HG03432 (cell line): ENCODE measurements around the gene TBC1D20.
"Not testable (repeated sequence)": the region's sequence is repeated elsewhere in the genome, so short reads cannot be mapped to it uniquely, and the experiment has no call there.

Experiments used
- ATAC-seq: cut with Tn5 transposase; IDR thresholded peaks from one replicate; pipeline ENCODE4 v1.9.1; 2021; ENCODE audit warnings: mild to moderate bottlenecking, moderate library complexity; ENCODE audit not compliant: unreplicated experiment

TBC1D20 gene

DNA sequence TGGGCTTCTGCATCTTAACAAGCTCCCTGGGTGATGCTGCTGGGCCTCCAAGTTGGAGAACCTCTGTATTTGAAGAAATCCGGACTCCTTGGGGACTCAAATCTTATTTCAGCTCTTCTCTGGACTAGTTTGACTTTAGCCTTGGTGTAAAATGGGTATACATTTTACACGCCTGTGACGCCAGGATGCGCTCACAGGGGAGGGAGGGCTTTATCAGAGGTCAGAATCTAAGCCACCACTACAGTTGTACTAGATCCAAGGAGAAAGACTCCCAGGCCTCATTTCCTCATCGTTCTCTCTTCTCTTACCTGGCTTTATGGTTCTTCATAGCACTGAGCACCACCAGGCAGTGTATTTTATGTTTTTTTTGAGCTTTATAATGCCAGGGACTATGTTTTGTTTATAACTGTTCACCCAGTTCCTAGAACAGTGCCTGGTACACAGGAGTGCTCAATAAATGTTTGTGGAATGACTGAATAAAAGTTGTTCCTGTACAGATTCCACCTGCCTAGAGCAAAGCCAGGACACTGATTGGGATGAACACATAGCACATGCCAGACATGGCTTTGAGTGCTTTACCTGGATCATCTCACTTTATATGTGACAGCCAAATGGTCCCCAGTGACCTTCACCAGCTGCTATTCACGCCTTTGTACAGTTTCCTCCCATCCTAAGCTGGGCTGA is 59.3 kb downstream of the TBC1D20 start:
- no peak for ATAC-seq

DNA sequence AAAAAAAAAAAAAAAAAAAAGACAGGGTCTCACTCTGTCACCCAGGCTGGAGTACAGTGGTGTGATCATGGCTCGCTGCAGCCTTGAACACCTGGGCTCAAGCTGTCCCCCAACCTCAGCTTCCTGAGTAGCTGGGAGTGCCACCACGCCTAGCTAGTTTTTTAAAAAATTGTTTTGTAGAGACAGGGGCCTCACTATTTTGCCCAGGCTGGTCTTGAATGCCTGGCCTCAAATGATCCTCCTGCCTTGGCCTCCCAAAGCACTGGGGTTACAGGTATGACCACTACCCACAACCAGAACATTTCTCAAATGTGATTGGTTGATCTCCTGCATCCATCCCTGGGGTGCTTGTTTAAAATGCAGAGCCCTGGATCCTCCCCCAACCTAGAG is 59.8 kb downstream of the TBC1D20 start:
- ATAC-seq: no peak

DNA sequence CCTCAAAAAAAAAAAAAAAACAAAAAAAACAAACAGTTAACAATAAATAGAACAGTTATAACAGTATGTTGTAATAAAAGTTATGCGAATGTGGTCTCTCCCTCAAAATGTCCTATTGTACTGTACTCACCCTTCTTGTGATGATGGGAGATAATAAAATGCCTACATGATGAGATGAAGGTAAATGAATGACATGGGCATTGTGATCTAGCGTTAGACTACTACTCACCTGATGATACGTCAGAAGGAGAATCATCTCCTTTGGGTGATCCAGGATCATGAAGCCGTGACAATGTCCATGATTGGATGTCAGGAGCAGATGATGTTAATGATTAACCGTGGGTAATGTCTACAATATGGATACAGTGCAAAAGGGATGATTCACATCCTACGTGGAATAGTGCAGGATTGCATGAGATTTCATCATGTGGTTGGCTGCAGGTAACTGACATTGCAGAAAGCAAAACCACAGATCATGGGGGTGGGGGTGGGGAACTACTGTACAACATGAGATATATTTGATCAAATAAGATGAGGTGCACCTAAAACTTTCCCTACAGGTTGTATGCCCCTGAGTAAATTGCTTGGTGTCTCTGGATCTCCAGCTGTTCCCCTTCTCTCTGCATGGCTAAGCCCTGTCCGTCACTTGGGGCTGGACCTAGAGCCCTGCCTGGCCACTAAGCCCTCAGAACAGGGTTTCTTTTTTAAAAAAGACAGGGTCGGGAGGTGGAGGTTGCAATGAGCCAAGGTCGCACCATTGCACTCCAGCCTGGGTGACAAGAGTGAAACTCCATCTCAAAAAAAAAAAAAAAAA is 60.4 kb downstream of the TBC1D20 start:
- no peak for ATAC-seq

DNA sequence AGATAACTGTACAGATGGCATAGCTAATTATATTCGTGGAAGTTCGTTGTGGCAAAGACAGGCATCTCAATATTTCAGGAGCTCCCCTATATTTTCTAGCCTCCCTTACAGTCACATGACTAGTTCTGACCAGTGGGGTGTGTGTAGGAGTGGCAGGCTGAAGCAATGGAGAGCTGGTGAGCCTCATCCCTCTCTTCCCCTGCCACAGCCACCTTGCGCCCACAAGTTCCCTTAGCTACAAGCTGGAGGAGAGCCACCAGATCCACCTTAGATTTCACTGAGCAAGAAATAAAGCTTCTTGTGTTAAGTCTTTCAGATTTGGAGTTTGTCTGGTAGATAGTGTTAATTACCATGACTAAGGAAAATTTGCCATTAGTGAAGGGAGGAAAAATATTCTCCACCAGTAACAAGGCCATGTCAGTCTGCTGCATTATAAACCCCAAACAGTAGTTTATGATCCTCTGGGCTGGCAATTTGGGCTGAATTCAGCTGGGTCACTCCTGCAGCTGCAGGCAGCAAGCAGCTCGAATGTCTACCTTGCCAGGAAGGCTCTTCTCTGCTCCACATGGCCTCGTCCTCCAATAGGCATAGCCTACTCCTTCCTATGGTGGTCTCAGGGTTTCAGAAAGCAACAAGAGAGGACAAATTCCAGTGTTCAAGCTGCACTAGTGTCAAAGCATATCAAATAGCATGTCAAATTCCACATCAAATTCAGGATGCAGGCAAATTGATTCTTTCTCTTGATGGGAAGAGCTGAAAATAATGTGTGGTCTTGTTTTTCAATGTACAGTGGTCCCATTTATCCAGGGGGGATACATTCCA is 61.7 kb downstream of the TBC1D20 start:
- ATAC-seq: no peak

DNA sequence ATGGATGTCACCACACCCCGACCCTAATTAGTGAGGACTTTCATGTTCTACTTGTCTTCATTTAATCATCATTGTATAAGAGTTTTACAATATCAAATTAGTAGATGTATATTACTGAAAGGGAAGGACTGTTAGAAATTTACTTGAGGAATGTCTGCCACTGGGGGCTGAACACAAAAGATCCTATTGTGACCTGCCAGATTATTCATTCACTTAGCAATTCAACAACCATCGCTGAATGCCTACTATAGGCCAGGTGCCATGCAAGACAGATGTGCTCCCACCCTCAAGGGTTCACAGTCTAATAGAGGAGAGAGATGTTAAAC is 62.2 kb downstream of the TBC1D20 start:
- no peak for ATAC-seq

DNA sequence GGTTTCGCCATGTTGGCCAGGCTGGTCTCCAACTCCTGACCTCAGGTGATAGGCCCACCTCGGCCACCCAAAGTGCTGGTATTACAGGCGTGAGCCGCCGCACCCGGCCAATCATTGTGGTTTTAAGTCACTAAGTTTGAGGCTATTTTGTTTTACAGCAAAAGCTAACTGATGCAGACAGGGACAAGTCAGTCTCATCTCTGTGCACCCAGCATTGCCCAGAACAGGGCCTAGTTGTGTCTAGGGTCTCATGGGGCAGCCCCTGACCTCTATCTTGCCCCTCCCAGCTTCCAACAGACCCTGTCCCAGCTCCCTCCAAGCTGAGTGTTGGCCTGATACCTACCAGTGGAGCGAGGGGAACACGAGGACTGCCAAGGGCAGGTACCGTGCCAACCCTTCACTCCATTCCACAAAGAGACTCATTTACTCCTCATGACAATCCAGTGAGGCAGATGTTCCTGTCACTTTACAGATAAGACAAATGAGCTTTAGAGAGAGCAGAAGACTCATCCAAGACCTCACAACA is 63.1 kb downstream of the TBC1D20 start:
- no peak for ATAC-seq

DNA sequence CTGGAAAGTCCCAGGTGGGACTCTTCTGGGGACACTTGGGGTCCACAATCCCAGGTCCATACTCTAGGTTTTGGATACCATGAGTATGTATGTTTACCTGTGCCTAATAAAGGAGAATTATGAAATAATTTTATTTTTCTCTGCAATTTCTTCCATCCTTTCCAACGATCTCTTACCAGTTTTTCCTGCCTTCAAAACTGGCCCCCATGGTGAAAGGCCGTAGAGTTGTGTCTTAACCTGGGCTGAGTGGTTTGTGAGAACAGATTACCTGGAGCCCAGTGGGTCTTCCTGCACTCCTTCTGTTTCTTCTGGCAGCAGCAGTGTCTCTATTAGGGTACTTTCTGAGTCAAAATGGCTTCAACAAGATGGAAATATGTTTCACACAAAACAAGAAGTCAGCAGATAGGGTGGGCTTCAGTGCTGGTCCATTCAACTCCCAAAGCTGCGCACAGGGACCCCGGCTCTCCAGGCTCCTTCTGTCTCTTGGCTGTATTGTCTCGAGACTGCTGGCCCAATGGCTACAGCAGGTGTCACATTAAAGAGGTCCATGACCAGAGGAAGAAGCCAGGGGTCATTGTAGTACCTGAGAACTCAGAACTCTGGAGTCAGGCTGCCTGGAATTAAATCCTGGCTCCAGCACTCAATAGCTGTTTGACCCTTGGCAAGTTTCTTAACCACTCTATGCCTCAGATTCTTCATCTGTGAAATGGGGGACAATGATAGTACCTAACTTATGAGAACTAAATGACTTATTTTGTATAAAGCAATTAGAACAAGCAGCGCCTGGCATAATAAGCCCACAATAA is 64.7 kb downstream of the TBC1D20 start:
- ATAC-seq: no peak

DNA sequence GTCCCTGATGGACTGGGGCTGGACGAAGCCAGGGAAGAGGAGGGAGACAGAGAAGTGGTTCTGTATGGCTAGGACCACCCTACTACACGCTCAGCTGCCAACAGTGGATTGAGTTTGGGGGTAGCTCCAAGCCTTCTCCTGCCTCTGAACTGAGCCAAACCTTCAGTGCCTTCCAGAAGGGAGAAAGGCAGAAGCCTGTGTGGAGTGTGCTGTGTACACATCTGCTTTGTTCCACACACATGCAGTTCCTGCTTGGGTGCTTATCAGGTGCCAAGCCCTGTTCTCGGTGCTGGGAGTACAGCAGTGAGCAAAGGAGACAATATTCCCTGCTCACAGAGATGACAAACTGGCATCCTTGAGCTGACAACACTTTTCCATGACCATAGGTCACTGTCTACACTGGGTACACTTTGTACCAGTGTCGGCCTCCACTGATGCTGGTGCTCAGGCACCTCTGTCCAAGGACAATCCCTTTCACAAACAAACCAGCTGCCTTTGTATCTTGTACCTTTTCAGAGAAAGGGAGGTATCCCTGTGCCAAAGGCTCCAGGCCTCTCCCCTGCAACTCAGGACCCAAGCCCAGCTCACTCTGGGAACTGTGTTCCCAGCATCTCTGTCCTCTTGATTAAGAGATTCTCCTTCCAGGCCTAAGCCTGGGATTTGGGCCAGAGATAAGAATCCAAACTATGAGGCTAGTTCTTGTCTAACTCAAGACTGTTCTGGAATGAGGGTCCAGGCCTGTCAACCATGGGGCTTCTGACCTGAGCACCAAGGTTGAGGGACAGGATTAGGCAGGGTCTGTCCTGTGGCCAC is 65.5 kb downstream of the TBC1D20 start:
- no peak for ATAC-seq

DNA sequence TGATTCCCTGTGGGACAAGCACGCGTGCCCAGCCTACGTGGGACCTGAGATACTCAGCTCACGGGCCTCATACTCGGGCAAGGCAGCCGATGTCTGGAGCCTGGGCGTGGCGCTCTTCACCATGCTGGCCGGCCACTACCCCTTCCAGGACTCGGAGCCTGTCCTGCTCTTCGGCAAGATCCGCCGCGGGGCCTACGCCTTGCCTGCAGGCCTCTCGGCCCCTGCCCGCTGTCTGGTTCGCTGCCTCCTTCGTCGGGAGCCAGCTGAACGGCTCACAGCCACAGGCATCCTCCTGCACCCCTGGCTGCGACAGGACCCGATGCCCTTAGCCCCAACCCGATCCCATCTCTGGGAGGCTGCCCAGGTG is 66.1 kb downstream of the TBC1D20 start:
- no peak for ATAC-seq

DNA sequence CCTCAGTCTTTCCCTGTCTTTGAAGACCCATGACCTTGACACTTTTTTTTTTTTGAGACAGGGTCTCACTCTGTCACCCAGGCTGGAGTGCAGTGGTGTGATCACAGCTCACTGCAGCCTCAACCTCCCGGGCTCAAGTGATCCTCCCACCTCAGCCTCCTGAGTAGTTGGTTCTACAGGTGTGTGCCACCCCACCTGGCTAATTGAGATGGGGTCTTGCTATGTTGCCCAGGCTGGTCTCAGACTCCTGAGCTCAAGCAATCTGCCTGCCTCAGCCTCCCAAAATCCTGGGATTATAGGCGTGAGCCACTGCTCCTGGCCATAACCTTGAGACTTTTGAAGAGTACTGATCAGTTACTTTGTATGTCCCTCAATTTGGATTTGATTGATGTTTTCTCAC is 69.0 kb downstream of the TBC1D20 start:
- ATAC-seq: not testable (repeated sequence)

DNA sequence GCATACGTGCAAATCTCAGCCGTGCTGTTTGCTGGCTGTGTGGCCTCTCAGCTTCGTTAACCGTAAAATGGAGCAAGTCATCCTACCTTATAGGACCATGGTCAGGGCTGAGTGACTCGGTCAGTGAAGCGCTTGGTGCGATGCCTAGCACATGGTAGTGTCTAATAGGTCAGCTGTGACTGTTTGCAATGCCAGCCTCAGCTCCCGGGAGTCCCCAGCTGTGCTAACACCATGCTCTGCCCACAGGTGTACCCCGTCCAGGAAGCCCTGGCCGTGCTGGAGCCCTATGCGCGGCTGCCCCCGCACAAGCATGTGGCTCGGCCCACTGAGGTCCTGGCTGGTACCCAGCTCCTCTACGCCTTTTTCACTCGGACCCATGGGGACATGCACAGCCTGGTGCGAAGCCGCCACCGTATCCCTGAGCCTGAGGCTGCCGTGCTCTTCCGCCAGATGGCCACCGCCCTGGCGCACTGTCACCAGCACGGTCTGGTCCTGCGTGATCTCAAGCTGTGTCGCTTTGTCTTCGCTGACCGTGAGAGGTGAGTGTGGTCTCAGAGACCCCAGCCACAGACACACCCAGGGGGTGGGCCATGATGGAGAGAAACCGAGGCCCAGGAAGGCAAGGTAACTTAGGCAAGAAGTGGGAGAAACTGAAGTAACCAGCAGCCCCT is 71.2 kb downstream of the TBC1D20 start:
- ATAC-seq: no peak

DNA sequence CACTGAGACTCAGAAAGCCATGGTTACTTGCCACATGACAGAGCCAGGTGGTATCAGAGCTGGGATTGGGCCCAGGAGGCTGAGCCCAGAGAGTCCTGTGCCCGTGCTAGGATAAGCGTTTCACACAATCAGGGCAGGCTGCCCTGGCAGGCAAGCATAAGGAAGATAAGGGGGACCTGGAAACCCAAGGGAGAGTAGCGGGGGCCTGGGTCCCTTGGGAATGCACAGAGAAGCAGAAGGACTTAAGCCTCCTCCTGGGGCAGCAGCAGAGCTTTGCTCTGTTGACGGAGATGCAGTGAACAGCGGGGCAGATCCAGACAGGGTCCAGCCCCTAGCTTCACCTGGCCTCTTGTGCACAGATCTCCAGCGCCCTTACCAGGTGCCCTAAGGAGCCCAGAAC is 73.1 kb downstream of the TBC1D20 start:
- no peak for ATAC-seq

DNA sequence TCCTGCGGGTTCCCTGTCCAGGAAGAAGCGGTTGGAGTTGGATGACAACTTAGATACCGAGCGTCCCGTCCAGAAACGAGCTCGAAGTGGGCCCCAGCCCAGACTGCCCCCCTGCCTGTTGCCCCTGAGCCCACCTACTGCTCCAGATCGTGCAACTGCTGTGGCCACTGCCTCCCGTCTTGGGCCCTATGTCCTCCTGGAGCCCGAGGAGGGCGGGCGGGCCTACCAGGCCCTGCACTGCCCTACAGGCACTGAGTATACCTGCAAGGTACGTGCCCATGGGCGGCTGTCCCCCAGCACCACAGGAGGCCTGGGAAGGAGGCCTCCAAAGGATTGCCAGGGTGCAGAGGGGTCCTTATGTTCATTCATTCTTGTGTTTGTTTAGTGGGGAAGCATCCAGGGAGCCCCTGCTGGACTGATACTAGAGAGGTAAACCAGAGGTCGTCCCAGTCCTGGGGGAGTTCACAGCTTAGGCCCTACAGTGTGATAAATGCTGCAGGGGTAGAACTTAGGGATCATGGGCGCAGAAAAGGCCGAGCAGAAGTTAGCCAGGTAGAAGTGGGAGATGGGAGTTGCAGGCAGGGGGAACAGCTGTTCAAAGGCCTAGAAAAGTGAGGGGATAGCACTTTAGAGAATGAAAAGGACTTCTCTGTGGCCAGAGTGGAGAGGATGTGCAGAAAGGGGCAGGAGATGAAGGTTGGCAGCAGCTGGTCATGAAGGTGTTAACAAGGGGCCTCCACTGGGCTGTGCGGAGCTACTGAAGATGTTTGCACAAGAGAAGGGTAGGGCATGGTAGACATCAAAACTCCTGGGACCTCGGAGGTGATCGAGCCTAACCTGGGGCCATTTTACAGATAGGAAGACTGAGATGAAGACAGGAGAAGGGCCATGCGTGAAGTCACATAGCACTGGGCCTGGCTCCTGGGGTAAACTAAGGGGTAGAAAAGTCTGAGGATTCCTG is 74.0 kb downstream of the TBC1D20 start:
- ATAC-seq: no peak

DNA sequence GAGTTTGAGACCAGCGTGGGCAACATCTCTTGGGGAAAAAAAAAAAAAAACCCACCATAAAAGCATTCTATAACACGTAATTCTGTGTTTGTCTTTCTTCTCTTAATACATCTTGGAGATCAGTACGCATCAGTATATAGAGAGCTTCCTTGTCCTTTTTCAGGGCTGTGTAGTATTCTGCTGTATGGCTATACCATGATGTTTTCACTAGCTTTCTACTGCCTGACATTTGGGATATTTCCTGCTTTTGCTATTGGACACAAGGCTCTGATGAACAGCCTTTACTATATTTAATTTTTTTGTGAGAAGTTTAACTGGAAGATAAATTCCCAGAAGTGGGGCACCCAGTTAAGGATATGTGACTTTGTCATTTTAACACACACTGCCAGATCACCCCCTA is 74.8 kb downstream of the TBC1D20 start:
- no peak for ATAC-seq

DNA sequence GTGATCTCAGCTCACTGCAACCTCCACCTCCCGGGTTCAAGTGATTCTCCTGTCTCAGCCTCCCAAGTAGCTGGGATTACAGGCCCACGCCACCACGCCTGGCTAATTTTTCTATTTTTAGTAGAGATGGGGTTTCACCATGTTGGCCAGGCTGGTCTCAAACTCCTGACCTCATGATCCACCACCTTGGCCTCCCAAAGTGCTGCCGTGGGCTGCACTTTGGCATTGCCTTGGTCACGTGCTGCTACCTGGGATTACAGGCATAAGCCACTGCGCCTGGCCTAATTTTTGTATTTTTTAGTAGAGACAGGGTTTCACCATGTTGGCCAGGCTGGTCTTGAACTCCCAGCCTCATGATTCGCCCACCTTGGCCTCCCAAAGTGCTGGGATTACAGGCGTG is 75.7 kb downstream of the TBC1D20 start:
- not testable (repeated sequence) for ATAC-seq
